Amygdala (tissue), 56 donors: ENCODE data around the gene PTGIS.
A peak's percentile ranks its signal among the peaks of the same experiment; 100 is the strongest.
"Not testable (repeated sequence)": the region's sequence is repeated elsewhere in the genome, so short reads cannot be mapped to it uniquely, and the experiment has no call there.

Source experiments
- DNase-seq, 56 donors: peaks; one replicate each; lab custom pipeline; 2025; lab: John Stamatoyannopoulos, UW

Gene PTGIS

DNA sequence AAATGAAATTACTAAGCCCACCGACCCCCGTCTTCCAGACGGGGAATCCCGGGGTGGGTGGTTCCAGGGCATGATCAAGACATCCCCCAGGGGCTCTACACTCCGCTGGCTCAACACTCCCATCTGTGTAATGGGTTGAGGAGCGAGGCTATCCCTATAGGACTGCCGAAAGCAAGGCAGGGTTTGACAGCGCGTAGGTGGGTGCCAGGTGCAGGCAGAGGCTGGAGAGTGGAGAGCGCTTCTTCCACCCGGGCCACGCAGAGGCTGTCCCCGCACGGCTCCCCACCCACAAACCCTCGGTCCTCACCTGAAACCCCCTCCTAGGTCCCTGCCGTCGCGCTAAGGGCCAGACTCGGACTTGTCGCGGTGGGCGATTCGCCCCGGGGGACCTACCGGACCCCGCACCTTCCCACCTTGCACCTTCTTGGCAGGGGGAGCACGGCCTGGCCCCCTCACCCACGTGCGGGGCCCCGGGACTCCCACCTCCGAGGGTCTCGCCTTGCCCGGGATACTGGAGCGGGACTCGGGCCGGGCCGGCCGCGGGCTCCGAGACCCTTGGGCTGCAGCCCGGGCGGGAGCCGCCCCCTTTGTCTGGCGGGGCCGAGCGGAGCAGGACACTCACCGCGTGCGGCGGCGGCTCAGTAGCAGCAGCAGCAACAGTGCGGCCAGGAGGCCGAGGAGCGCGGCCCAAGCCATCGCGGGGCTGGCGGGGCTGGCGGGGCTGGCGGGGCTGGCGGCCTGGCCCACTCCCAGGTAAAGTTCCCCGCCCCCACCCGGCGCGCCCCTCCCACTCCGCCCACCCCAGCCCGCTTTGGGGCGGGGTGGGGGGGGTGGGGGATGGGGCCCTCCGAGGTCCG, at the start of gene PTGIS:
Gene PTGIS (minus strand): TSS at position 717 of the 857 bp plus-strand sequence. CDS start 21 bp downstream, at position 696.
- peak in 1 of 56 donors; percentile 61 for DNase-seq

DNA sequence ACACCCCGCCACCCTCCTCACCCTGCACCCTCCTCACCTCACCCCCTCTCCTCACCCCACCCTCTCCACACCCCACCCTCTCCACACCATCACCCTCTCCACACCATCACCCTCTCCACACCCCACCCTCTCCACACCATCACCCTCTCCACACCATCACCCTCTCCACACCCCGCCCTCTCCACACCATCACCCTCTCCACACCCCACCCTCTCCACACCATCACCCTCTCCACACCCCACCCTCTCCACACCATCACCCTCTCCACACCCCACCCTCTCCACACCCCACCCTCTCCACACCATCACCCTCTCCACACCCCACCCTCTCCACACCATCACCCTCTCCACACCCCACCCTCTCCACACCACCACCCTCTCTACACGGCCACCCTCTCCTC, 49.5 kb upstream of the PTGIS start:
- DNase-seq: peak in 7 of 56 donors; percentile 13 to 73 (median 30)

DNA sequence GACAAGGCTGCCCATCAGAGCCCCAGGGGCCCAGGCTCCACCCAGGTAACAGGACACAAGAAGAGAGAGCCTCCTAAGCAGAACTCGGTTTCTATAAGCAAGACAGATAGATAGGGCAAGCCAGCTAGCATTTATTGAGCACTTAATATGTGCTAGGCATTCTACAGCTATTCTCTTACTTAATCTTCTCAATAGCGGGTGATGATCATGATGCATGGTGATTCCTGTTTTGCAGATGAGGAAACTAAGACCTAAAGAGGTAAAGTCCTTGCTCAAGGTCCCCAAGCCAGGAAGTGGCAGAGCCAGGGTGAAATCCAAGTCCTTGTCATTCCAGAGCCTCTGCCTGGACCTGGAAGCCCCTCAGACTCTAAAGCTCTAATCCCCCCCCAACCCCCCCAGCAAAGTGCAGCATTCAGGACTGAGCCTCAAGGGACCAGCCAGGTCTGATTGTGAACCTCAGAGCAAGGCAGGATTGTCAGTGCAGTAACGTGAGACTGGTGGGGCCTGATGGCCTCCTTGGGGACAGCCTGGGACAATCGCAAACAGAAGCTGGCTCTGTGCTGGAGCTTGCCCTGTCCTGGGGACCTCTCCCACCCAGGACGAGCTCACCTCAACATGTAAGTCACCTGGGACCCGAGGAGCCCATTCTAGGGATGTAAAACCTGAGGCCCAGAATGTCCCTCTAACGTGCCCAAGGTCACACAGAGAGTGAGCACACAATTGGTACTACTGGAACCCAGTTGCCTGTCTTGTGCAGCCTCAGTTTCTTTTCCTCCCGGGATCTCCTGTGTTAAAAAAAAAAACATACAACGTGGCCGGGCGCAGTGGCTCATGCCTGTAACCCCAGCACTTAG, 48.4 kb upstream of the PTGIS start:
- DNase-seq: no peak

DNA sequence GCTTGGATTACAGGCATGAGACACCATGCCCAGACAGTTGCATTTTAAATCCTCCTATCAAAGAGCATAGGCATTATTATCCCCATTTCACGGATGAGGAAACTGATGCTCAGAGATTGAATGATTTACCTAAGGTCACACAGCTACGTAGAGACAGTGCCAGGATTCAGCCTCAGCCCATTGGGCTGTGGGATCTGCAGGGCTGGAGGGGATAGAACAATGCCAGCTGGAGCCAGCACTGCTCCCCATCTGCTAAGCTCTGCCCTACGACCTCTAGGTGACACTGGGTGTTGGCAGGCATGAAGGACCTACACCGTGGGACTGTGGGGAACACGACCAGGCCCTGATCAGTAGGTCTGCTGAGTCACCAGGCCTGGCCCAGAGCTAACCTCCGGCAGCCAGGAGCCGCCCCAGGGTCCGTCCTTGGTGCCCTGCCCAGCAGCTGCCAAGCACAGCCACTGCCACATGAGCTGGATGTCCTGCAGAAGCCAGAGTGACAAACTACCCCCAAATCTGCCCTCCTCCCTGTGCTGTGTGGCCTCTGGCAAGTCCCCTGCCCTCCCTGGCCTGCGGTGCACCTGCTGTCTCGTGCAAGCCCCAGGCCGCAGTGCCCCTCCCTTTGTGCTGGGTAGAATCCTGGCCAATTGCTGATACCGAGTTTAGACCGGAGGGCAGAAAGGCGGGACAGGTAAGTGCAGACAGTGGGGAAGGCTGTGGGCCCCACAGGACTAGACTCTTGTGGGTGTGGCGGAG, 47.6 kb upstream of the PTGIS start:
- DNase-seq: peak in 20 of 56 donors; percentile 1 to 44 (median 20)

DNA sequence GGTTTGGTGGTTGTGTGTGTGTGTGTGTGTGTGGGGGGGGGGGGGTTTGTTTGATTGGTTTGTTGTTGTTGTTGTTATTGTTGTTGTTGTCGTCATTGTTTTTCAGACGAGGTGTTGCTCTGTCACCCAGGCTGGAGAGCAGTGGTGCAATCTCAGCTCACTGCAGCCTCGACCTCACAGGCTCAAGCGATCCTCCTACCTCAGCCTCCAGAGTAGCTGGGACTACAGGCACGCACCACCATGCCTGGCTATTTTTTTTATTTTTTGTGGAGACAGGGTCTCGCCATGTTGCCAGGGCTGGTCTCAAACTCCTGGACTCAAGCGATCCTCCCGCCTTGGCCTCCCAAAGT, 47.1 kb upstream of the PTGIS start:
- not testable (repeated sequence) for DNase-seq

DNA sequence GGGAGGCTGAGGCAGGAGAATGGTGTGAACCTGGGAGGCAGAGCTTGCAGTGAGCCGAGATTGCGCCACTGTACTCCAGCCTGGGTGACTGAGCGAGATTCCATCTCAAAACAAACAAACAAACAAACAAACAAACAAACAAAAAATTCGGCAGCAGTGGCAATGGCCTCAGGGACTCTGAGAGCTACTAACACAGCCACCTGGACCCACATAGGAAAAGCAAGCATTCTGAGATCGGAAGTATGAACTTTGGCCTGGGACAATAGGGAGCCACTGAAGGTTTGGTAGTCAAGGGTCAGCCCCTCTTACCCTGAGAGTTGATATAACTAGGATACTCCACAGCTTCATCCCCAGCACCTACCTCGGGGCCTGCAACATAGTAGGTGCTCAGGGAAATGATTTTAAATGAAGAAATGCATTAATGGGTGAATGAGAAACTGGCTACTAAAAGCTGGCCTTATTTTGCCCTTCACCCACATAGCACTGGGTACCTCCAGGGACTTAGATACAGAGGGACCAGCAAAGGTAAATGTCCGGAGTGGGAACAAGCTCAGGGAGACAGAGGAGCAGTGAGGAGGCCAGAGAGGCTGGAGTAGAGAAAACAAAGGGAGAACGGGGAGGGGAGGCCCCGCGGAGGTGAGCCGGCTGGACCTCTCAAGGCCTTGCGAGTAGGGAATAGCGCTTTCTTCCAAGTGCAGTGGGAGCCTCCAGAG, 46.6 kb upstream of the PTGIS start:
- no peak for DNase-seq

DNA sequence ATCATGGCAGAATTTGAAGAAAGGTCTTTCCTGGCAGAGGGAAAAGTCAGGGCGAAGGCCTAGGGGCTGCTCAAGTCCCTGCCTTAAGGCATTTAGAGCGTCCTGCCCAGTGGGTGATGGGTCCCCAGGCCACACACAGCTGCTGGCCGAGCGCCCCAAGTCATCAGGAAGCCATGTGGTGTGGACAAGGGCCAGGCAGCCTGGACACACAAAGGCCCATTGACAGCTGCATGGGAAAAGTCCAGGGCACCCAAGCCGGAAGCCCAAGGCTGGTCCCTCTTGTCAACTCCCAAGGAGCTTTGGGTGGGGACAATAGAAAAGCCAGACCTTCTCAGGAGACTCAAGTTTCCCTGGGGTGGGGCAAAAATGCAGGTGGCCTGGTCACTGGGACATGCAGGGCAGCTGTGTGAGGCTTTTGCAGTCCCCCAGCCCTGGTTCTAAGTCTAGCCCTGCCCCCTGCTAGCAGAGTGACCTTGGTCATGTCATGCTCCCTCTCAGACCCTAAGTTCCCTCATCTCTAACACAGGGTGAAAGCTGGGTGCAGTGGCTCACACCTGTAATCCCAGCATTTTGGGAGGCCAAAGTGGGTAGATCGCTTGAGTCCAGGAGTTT, 44.3 kb upstream of the PTGIS start:
- DNase-seq: peak; percentile 25 to 94 (median 84)

DNA sequence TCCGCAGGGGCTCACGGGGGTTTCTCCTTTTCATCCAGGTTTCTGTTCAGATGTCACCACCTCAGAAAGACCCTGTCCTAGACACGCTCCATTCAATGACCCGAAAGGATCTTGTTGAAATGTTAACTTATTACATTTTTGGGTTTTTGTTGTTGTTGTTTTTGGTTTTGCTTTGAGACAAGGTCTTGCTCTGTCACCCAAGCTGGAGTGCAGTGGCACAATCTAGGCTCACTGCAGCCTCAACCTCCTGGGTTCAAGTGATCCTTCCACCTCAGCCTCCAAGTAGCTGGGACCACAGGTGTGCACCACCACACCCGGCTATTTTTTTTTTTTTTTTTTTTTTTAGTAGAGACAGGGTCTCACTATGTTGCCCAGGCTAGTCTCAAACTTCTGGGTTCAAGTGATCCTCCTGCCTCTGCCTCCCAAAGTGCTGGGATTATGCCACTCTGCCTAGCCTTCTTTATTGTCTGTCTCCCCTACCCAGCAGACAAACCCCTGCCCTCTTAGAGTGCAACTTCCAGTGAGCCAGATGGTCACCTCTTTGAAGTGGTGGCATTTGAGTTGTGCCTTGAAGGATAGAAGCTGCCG, 43.7 kb upstream of the PTGIS start:
- not testable (repeated sequence) for DNase-seq

DNA sequence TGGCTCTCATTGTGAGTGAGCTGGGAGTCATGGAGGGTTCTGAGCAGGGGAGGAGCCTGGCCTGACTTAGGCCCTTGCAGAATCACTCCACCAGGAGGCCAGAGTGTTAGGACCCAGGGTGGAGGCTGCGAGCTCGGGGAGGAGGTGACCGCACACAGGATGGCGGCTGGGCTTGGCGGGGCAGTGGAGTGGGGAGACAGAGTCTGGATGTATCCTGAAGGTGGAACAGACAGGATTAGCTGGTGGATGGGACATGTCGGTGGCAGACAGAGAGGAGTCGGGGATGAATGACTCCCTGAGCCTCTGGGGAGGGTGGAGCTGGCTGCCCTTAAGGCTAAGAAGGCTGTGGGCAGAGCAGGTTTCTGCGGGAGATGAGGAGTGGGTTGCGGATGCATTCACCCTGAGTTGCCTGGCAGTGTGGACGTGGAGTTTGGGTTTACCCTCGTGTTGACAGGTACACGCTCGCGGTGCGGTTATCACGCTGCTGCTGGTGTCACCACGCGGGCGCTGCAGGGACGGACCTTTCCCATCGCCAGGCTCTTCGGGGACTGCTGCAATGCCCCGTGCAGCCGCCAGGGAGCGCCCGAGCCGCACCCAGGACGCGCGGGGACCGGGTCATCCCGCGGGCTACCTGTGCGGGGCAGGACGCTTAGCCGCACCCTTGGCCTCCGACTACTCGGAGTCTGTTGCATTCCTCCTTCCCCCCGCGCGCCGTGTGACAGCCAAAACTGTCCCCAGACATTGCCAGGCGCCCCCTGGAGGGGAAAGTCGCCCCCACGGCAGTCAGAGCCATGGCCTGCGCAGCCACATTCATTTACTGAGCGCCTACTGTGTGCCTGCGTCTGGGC, 43.0 kb upstream of the PTGIS start:
- DNase-seq: peak in 48 of 56 donors; percentile 9 to 80 (median 54)

DNA sequence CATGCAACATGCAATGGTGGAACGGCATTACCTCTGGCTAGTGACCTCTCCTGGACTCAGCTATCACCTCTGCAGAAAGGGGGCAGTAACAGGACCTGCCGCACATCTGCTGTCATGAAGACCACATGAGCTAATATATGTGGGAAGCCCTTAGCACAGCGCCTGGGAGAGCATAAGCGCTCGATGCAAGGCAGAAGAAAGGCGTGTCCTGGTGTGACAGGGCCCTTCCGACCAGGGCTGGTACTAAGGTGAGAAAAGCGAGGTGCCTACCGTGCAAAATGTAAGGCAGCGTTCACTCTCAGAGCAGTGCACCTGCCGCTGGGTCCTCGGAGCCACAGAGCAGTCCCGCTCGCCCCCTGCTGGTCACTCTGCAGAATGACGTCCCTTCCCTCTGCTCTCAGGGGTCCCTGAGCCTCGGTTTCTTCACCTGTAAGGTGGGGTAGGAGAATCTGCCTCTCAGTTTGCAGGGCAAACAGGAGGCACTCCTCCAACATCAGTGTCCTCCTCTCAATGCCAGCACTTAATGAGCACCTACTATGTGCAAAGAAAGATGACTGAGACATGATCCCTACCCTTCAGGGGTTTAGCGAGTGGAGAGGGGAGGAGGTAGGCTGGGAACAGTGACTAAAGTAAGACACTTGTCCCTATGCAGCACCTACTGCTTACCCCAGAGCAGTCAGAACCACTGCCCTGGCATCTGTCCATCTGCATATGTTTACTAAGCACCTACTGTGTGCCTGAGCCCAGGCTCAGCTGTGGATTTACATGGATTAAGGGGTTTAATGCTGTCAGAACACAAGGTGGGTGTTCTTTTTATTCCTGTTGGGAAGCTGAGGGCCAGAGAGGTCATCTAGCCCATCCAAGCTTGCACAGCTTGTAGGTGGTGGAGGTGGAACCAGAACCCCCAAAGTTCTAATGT, 41.1 kb upstream of the PTGIS start:
- DNase-seq: peak in 34 of 56 donors; percentile 2 to 63 (median 28)

DNA sequence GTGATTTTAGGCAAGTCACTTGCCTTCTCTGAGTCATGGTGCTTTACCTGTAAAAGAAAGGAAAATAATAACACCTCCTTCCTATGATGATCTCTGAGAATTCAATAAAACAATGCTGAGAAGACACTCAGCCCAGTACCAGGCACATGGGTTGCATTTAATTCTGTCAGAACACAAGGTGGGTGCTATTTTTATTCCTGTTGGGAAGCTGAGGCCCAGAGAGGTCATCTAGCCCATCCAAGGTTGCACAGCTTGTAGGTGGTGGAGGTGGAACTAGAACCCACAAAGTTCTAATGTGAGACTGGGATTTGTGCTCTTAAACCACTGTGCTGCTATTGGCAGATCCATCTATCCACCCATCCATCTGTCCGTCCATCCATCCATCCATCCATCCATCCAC, 39.6 kb upstream of the PTGIS start:
- no peak for DNase-seq

- DNase-seq: no peak
Observed at GRCh38 chr20:49603209-49603627, 35.3 kb upstream of the PTGIS start.

- DNase-seq: no peak
Observed at GRCh38 chr20:49602345-49603208, 34.6 kb upstream of the PTGIS start.

DNA sequence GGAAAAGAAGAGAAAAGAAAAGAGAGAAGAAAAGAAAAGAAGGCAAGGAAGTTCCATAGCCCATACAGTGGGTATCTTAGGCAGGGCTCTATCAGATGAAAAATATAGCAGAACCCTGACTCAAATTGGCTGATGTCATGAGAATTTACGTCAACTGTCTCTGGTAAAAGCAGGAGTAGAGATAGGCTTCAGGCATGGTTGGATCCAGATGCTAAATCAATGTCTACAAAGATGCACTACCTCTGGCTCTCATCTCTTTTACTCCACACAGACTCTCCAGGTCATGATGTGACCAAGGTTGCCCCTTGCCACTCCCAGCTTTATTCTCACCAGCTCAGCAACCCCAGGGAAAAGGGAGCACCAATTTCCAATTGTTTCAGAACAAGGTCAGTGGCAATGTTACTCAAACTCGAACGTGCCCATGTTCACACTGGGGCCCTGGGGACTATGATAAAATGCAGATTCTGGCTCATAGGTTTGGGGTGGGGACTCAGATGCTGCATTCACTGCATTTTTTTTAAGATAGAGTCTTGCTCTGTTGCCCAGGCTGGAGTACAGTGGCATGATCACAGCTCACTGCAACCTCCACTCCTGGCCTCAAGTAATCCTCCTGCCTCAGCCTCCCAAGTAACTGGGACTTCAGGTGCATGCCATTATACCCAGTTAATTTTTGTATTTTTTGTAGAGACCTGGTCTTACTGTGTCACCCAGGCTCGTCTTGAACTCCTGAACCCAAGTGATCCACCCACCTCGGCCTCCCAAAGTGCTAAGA, 33.4 kb upstream of the PTGIS start:
- no peak for DNase-seq

DNA sequence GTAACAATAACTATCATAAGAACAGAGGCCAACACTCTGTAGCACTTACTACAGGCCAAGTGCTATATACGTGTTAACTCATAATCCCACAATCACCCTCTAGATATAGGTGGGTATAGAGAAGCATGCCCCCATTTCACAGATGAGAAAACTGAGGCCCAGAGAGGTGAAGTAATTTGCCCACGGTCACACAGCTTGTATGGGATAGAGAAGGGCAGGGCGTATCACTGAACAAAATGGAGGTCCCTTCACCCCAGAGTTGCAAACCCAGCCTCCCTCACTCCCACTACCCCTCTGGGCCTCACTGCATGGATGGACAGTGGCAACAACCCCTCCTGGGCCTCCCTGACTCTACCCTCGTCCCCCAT, 31.8 kb upstream of the PTGIS start:
- DNase-seq: no peak
